DMS114 treated with DMSO at 0.1 percent for 48 hours (cell line): ENCODE data around the gene AGFG2.
A peak's percentile ranks its signal among the peaks of the same experiment; 100 is the strongest.
"Not testable (repeated sequence)": the region's sequence is repeated elsewhere in the genome, so short reads cannot be mapped to it uniquely, and the experiment has no call there.

Experiments used
- DNase-seq: peaks from one replicate; lab custom pipeline; 2025; ENCODE audit not compliant: unreplicated experiment; lab: John Stamatoyannopoulos, UW

AGFG2 gene

GRCh38 chr7:100538654-100539435, at the start of gene AGFG2:
TSS of gene AGFG2 (plus strand) at chr7:100539203. CDS start at chr7:100539347, 144 bp downstream.
- DNase-seq, result peak; percentile 98

GRCh38 chr7:100489824-100490223, 49.2 kb upstream of the AGFG2 start:
- DNase-seq, result no peak

- no peak for DNase-seq
These were observed 48.4 kb upstream of the AGFG2 start for GRCh38 chr7:100490483-100491191.

GRCh38 chr7:100491192-100491578, 47.8 kb upstream of the AGFG2 start:
- DNase-seq, result no peak

- DNase-seq, result no peak
These were observed 46.1 kb upstream of the AGFG2 start for GRCh38 chr7:100492738-100493475.

- no peak for DNase-seq
These were observed 45.3 kb upstream of the AGFG2 start for GRCh38 chr7:100493476-100494264.

- DNase-seq, result no peak
These were observed 42.5 kb upstream of the AGFG2 start for GRCh38 chr7:100496509-100496908.

- not testable (repeated sequence) for DNase-seq
These were observed 38.3 kb upstream of the AGFG2 start for GRCh38 chr7:100500743-100501142.

GRCh38 chr7:100504031-100504430, 35.0 kb upstream of the AGFG2 start:
- not testable (repeated sequence) for DNase-seq

GRCh38 chr7:100504887-100505611, 34.0 kb upstream of the AGFG2 start:
- DNase-seq, result no peak

- DNase-seq, result no peak
These were observed 32.6 kb upstream of the AGFG2 start for GRCh38 chr7:100506356-100506923.

- no peak for DNase-seq
These were observed 29.8 kb upstream of the AGFG2 start for GRCh38 chr7:100509231-100509630.

- DNase-seq, result no peak
These were observed 28.4 kb upstream of the AGFG2 start for GRCh38 chr7:100510437-100511239.

- no peak for DNase-seq
These were observed 25.7 kb upstream of the AGFG2 start for GRCh38 chr7:100513212-100513810.

GRCh38 chr7:100515072-100515532, 23.9 kb upstream of the AGFG2 start:
- no peak for DNase-seq

- DNase-seq, result no peak
These were observed 22.7 kb upstream of the AGFG2 start for GRCh38 chr7:100516135-100516812.

- DNase-seq, result no peak
These were observed 21.7 kb upstream of the AGFG2 start for GRCh38 chr7:100517305-100517704.

GRCh38 chr7:100519580-100519979, 19.4 kb upstream of the AGFG2 start:
- DNase-seq, result no peak
